Sigmoid colon (tissue), 7 donors: ENCODE measurements around the gene ARHGDIB. TPM values are rescaled to one million over a fixed set of nuclear protein-coding genes. Genes with fewer than 3 reads are reported as not detected.

Experiments
- DNase-seq: peaks from one replicate; pipeline ENCODE4 v3.0.0-alpha.2; 2019
- H3K27ac ChIP-seq, 4 donors: fragments of 200-600 bp; sonication (generic); one replicate each; pipeline ENCODE4 v1.5.1; 2016 to 2019; ENCODE audit warnings: mild to moderate bottlenecking in 1 of 4
- H3K27me3 ChIP-seq, 3 donors: fragments of 200-600 bp; sonication (generic); one replicate each; pipeline ENCODE4 v1.5.1; 2019; ENCODE audit warnings: mild to moderate bottlenecking in 1 of 3
- H3K36me3 ChIP-seq, 4 donors: fragments of 200-600 bp; sonication (generic); one replicate each; pipeline ENCODE4 v1.5.1; 2016 to 2019
- H3K4me1 ChIP-seq, 4 donors: fragments of 200-600 bp; sonication (generic); one replicate each; pipeline ENCODE4 v1.5.1; 2017 to 2019
- H3K4me3 ChIP-seq, 4 donors: fragments of 200-600 bp; sonication (generic); one replicate each; pipeline ENCODE4 v1.5.1; 2017 to 2019; ENCODE audit warnings: mild to moderate bottlenecking in 2 of 4, moderate library complexity in 1 of 4
- H3K9me3 ChIP-seq, 4 donors: fragments of 200-600 bp in 3 of 4; sonication (generic) in 3 of 4; one replicate each; pipeline versions ENCODE4 v1.5.1 to v1.6.1; 2013 to 2019
- EP300 ChIP-seq, 4 donors: sonication (generic); formaldehyde crosslinking; IDR thresholded peaks; one replicate each; pipeline ENCODE4 v1.6.1; 2017; ENCODE audit warnings: antibody characterized with exemption in 4 of 4
- POLR2A ChIP-seq, 2 donors: fragments of 450-650 bp; IDR thresholded peaks; one replicate each; pipeline ENCODE4 v1.6.1; 2016; ENCODE audit warnings: antibody characterized with exemption in 2 of 2, mild to moderate bottlenecking in 2 of 2, moderate library complexity in 2 of 2
- POLR2AphosphoS5 ChIP-seq, 4 donors: sonication (generic); formaldehyde crosslinking; IDR thresholded peaks; one replicate each; pipeline ENCODE4 v1.6.1; 2017; ENCODE audit warnings: antibody characterized with exemption in 4 of 4
- WGBS, 2 donors: extraction: QIAGEN DNeasy Blood & Tissue Kit; methylation state at CpG; one replicate each; pipeline ENCODE4 v1.1.7; 2013; 5-methylcytosine and 5-hydroxymethylcytosine counted together
- intact Hi-C: fragments of 100-400 bp; cut with DNase I; formaldehyde crosslinking; loops from one replicate; pipeline ENCODE4 v1.15.1; 2023
- polyA plus RNA-seq, 3 donors: library from polyadenylated mRNA; stranded (reverse); fragments of 200-250 nt; gene quantifications; one replicate each; pipeline ENCODE4 v1.2.3, GENCODE V29; 2013
- total RNA-seq, 4 donors: library from RNA; depleted of rRNA; stranded (reverse); fragments of >200 nt; gene quantifications; one replicate each; pipeline ENCODE4 v1.1.0, GENCODE V29; 2016
- TF ChIP-seq, protein P1 (sequence below), 4 experiments: fragments of 450-650 bp in 3 of 4; fragments of 200-600 bp in 1 of 4; IDR thresholded peaks; one replicate each; pipeline ENCODE4 v1.5.1; 2016 to 2019; ENCODE audit warnings: antibody characterized with exemption in 4 of 4, mild to moderate bottlenecking in 3 of 4, moderate library complexity in 2 of 4
- donor health status: healthy with polysubstance abuse.
- donor health status: Bipolar disorder and iron deficiency.
- donor health status: healthy.

Gene ARHGDIB
- total and polyA plus RNA-seq, 7 donors, result 21.0 to 304 (median 71.4) TPM

DNA sequence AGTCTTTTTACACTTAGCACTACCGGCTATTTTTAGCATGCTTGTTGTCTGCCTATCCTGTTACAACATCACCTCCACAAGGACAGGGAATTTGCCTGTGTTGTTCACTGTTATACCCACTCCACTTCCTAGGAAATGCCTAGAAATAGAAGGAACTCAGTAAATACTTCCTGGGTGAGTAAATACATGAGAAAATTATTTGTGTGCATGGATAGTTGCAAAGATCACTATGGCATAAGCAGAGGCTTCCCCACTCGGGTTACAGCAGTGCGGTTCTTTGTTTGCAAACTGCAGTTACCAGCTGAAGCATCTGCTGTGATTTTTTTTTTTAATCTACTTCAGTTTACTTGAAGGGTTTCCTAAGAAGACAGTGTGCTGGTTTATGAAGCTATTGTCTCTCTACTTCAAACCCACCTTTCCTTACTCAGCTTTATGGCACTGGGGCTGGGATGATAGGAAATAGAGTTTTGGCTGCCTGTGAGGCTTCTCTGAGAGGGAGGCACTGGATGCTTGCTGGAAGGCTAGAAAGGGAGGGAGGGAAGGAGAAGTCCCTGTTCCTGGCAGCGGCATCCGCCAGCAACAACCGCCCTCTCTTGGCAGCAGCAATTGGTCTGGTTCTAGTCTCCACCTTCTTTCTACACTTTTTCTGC is 40.5 kb upstream of the ARHGDIB start:
- peaks cover 0 to 71% (median 47%) of the 10 kb centered on the region in 4 donors for H3K4me1 ChIP-seq
- TF ChIP-seq POLR2A (IDR thresholded peaks at IDR 0.05) (no peak), EP300 (IDR thresholded peaks at IDR 0.05) (peak in 1 of 4 donors; percentile 2), POLR2AphosphoS5 (IDR thresholded peaks at IDR 0.05) (peak in 3 of 4 donors; percentile 44 to 60 (median 58))
- TF ChIP-seq, protein P1, sequence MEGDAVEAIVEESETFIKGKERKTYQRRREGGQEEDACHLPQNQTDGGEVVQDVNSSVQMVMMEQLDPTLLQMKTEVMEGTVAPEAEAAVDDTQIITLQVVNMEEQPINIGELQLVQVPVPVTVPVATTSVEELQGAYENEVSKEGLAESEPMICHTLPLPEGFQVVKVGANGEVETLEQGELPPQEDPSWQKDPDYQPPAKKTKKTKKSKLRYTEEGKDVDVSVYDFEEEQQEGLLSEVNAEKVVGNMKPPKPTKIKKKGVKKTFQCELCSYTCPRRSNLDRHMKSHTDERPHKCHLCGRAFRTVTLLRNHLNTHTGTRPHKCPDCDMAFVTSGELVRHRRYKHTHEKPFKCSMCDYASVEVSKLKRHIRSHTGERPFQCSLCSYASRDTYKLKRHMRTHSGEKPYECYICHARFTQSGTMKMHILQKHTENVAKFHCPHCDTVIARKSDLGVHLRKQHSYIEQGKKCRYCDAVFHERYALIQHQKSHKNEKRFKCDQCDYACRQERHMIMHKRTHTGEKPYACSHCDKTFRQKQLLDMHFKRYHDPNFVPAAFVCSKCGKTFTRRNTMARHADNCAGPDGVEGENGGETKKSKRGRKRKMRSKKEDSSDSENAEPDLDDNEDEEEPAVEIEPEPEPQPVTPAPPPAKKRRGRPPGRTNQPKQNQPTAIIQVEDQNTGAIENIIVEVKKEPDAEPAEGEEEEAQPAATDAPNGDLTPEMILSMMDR (IDR thresholded peaks at IDR 0.05), result no peak
- no peaks in the 10 kb centered on the region for H3K36me3 ChIP-seq
- H3K27ac ChIP-seq, result peak overlapping the region; percentile 64 to 85 (median 74)
- peak overlapping the region in 2 of 4 donors; percentile 6 to 12 for H3K4me3 ChIP-seq
- 35 to 38% methylated on average over 6 of the region's 6 CpGs for WGBS, 2 donors
- intact Hi-C loops, result loop anchor here (1.0 to 2.0 kb wide), 2 partner anchors 151 to 219 kb away; partner anchors contain the start of gene RERG
- peak; percentile 91 for DNase-seq
- H3K27me3 ChIP-seq, result no peaks in the 10 kb centered on the region
- no peaks in the 10 kb centered on the region for H3K9me3 ChIP-seq

DNA sequence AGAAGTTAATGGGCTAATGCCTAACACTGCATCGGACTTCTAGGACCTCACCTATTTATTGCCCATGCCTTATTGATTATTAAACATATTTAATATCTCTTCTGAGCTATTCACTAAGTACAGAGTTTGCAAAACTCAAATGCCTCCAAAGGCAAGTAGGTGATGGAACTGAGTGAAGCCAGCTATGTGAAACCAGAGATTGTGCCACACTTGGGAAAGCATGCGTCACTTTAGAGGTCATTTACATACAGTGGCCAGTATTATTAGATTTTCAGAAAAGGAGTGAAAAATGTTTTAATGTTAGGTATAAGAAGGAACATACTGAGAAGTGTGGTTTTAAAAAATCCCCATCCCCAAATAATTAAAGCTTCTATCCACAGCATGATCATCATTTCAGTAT is 39.2 kb upstream of the ARHGDIB start:
- H3K4me3 ChIP-seq, result no peak overlapping the region
- 93 to 95% methylated on average over 2 of the region's 2 CpGs for WGBS, 2 donors
- no peak for DNase-seq

DNA sequence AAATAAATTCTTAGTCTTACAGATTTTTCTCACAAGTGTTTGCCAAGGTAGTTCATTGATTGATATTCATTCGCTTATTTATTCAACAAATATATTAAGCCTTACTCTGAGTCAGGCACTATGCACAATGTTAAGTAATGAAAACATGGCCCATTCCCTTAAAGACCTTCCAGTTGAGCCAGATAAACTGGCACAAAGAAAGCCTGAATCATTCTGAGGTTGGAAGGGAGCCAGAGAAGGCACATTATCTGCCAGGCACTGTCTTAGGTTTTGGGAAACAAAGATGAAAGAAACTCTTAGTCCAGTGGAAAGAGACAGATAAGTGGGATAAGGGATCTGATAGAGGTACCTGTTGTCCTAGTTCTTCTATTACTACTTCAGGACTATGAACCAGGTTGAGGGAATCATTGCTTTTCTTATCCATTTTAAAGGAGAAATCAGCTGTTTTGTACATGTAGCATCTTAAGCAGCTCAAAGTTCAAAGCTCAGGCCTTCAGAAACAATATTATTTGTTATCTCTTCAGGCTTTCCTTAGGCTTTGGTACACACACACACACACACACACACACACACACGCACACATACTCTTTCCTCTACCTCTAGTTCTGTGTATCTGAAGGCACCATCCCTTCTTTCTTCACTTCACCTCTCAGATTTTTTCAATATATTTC is 38.4 kb upstream of the ARHGDIB start:
- intact Hi-C loops, result loop anchor here (2.0 to 10.0 kb wide), 8 partner anchors 53 to 765 kb away; a partner anchor contains a TSS
- no peaks in the 10 kb centered on the region for H3K36me3 ChIP-seq
- H3K4me1 ChIP-seq, result peaks cover 0 to 74% (median 55%) of the 10 kb centered on the region in 4 donors
- no peak overlapping the region for H3K4me3 ChIP-seq
- H3K27me3 ChIP-seq, result no peaks in the 10 kb centered on the region
- WGBS, 2 donors, result 83 to 88% methylated on average over 2 of the region's 2 CpGs
- H3K27ac ChIP-seq, result peak overlapping the region in 3 of 4 donors; percentile 67 to 85 (median 82)
- TF ChIP-seq POLR2AphosphoS5 (IDR thresholded peaks at IDR 0.05), result peak in 2 of 4 donors; percentile 27 to 33
- no peak for TF ChIP-seq POLR2A (IDR thresholded peaks at IDR 0.05)
- H3K9me3 ChIP-seq, result no peaks in the 10 kb centered on the region
- DNase-seq, result no peak

More for the DNA sequence above, 39.2 kb upstream of the ARHGDIB start:
- Histone ChIP-seq H3K27me3 (no peaks in the 10 kb centered on the region), H3K27ac (peak overlapping the region in 3 of 4 donors; percentile 67 to 85 (median 82)), H3K9me3 (no peaks in the 10 kb centered on the region), H3K36me3 (no peaks in the 10 kb centered on the region), H3K4me1 (peaks cover 0 to 73% (median 48%) of the 10 kb centered on the region in 4 donors)
- TF ChIP-seq POLR2AphosphoS5 (IDR thresholded peaks at IDR 0.05) (no peak), POLR2A (IDR thresholded peaks at IDR 0.05) (no peak), EP300 (IDR thresholded peaks at IDR 0.05) (no peak)
- TF ChIP-seq, protein P1 (IDR thresholded peaks at IDR 0.05), result no peak
- intact Hi-C loops, result loop anchor here (2.0 kb wide), 1 partner anchor 152 kb away; no protein-coding TSS in a partner anchor

DNA sequence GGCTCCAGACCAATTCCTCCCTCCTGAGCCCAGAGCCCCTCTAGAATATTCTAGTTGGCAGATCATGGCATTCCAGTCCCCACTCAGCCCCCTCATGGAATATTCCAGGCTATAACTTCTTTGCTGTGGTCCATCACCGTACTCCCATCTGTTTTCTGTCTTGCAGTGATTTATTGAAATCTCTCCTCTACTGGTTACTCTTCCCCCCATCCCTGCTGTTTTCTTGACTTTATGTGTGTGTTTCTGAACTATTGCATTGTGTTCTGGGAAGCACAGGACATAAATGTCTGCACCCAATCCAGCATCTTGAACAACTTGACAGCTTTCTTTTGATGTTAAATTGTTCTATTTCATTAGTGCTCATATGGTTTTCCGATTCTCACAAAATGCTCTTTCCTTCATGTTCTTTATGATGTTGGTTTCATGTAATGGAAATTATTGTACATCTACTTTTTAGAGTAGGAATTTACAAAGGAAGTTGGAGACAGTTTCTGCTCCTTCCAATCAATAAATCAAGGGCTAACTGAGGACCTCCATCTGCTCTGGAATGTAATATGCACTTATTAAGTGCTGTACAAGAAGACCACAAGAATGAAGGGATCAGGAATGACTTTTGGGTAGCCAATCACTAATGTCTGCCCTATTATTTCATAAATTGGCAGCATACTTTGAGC is 37.8 kb upstream of the ARHGDIB start:
- H3K9me3 ChIP-seq, result no peaks in the 10 kb centered on the region
- TF ChIP-seq, protein P1 (IDR thresholded peaks at IDR 0.05), result no peak
- peak in 3 of 4 donors; percentile 3 to 44 (median 10) for TF ChIP-seq EP300 (IDR thresholded peaks at IDR 0.05)
- TF ChIP-seq POLR2AphosphoS5 (IDR thresholded peaks at IDR 0.05), result peak; percentile 54 to 86 (median 70)
- no peak overlapping the region for H3K4me3 ChIP-seq
- intact Hi-C loops, result loop anchor here (5.0 to 10.0 kb wide), 7 partner anchors 52 to 764 kb away; a partner anchor contains a TSS
- peaks cover 0 to 80% (median 62%) of the 10 kb centered on the region in 4 donors for H3K4me1 ChIP-seq
- peak overlapping the region in 3 of 4 donors; percentile 67 to 85 (median 82) for H3K27ac ChIP-seq
- no peaks in the 10 kb centered on the region for H3K36me3 ChIP-seq
- H3K27me3 ChIP-seq, result no peaks in the 10 kb centered on the region
- DNase-seq, result no peak
- 82 to 89% methylated on average over 2 of the region's 2 CpGs for WGBS, 2 donors
